GM19238 (cell line): ENCODE measurements around the gene NRTN.
"Not testable (repeated sequence)": the region's sequence is repeated elsewhere in the genome, so short reads cannot be mapped to it uniquely, and the experiment has no call there.

Experiments used
- DNase-seq: peaks from one replicate; pipeline ENCODE4 v3.0.0; 2011; ENCODE audit warnings: low spot score; ENCODE audit not compliant: insufficient read length

The NRTN gene, protein sequence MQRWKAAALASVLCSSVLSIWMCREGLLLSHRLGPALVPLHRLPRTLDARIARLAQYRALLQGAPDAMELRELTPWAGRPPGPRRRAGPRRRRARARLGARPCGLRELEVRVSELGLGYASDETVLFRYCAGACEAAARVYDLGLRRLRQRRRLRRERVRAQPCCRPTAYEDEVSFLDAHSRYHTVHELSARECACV

DNA sequence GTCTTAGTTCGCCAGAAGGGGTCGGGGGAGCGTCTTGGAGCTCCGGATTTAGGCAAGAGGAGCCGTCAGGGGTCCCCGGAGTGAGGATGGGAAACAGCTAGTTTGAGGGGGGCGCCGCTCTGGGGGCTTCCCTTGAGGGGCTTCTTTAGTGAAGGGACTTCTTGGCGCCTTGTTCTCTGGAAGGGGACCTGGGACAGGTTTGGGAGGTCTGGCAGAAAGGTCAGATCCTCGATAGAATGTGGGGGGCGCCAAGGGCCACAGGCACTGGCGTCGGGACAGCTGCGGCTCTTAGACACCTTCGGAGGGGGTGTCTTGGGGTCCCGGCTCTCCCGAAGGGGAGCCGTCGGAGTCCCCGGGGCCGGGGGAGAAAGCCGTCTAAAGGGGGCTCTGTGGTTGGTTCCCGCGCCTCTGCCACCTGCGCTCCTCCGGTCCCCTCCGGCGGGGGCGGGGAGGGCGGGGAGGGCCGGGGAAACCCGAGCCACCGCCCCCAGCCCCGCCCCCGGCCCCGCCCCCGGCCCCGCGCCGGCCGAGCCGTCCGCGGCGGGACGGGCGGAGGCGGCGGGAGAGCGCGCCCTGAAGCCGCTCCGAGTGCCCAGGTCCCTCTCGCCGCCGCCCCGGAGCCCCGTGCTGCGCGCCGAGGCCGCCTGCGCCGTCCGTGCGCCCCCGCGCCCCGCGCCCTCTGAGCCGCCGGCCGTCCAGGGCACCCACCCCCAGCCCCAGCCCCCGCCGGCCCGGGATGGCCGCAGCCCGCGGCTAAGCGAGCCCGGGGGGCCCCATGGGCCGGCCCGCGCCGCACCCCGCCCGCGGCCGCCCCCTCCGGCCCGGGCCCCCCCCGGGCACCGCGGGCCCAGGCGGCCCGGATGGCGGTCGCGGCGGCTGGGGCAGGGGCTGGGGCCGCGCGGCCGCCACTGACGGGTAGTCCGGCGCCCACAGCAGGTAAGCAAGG lies at the start of gene NRTN:
NRTN (plus strand) TSS at position 552 of the 946 bp plus-strand sequence. CDS start 19,099 bp downstream, outside the sequence.
- DNase-seq = peak; percentile 68

DNA sequence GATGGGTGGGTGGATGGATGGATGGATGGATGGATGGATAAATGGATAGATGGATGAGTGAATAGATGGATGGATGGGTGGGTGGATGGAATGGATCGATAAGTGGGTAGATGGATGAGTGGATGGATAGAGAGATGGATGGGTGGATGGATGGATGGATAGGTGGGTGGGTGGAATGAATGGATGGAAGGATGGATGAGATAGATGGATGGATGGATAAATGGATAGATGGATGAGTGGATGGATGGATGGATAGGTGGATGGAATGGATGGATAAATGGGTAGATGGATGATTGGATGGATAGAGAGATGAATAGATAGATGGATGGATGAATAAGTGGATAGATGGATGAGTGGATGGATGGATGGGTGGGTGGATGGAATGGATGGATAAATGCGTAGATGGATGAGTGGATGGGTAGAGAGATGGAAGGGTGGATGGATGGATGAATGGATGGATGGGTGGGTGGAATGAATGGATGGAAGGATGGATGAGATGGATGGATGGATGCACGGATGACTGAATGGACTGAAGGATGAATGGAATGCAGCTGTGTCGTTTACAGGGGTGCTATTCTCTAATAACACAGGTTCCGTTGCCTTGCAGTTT lies 42.2 kb upstream of the NRTN start:
- no peak for DNase-seq

DNA sequence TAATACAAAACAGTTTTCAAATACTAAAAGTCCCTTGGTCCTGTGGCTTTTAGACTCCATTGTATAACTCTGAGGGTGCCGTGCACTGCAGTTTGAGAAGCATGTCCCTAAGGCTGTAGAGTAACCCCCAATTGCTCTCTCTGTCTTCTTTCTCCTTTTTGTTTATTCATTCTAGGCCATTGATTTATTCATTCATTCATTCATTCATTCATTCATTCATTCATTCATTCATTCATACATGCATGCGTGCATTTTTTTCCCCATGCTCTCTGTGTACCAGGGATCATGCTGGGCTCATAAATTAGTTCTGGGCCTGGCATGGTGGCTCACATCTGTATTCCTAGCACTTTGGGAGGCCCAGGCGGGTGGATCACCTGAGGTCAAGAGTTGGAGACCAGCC lies 39.6 kb upstream of the NRTN start:
- DNase-seq = no peak

DNA sequence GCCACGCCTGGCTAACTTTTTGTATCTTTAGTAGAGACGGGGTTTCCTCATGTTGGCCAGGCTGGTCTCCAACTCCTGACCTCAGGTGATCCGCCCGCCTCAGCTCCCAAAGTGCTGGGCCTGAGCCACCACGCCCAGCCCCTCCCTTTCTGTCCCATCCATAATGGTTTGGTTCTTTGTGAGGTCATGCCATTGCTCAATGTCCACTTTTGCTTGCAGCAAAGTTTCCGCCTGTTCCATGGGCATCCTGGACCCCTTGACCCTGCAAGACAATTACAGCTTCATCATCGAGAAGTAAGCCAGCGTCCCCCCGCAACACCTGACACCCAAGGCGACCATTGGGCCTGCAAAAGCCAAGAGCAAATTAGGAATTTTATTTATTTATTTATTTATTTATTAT lies 36.9 kb upstream of the NRTN start:
- no peak for DNase-seq

DNA sequence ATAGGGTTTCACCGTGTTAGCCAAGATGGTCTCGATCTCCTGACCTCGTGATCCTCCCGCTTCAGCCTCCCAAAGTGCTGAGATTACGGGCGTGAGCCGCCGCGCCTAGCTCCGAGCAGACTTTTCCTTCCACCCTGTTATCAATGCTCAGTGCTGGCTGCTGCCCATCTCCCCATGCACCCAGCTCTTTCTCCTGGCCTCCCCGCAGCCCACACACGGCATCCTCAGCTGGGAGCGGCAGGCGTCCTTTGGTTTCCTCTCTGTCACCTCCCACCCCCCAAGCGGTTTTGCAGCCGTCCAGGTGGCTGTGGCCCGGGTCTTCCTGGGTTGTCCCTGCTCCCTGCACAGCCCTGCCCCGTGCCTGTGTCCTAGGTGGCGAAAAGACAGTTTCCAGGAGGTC lies 32.5 kb upstream of the NRTN start:
- no peak for DNase-seq

DNA sequence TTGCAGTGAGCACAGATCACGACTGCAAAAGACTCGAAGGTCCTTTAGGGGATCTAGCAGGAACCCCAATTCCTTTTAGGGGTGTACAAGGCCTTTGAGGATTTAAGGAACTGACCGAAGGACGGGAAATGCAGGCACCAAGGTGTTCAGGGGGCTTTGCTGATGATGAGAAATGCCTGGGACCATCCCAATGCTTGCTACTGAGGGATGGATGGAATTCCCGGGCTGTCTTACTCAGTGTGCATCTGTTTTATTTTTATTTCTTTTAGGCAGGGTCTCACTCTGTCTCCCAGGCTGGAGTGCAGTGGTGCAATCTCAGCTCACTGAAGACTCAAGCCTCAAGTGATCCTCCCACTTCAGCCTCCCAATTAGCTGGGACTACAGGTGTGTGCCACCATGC lies 31.6 kb upstream of the NRTN start:
- no peak for DNase-seq

DNA sequence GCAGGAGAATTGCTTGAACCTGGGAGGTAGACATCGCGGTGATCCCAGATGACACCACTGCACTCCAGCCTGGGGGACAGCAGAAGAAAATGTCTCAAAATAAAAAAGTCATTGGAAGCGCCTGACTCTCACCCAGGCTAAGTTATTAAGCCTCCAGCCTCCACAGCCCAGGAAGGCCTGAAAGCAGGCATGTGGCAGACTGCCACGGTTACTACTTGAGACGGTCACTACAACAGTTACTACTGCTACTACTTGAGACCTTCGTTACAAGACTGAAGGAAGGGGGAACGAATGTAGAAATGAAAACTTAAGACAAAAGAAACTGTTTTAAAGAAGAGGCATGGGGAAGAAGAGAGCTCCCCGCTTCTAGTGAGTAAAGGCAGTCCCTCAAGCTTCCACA lies 29.9 kb upstream of the NRTN start:
- no peak for DNase-seq

DNA sequence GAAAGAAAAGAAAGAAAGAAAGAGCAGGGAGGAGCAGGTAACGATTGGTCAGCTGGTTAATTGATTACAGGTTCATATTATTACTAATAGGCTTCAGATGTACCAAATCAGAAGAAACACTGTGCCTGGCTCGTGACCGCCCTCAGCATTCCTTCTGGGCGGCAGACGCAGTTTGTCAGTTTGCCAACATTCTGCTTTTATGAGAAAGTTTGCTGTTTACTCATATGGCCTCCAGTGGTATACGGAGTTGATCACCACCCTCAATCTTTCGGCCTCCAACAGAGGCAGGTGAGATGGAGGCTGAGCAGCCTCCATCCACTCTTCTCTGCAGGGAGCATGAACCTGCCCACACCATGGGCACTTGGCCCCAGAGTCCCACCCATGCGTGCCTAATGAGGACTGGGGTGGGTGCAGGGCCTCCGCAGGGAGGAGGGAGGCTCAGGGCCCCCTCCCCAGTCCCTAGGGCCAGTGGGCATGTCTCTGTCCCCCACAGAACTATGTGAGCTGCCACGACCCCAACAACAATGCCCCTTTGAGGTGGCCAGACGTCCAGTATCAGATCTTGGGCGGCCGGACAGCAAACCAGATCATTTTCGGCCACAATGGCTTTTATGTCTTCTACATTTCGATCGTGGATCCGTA lies 29.1 kb upstream of the NRTN start:
- no peak for DNase-seq

DNA sequence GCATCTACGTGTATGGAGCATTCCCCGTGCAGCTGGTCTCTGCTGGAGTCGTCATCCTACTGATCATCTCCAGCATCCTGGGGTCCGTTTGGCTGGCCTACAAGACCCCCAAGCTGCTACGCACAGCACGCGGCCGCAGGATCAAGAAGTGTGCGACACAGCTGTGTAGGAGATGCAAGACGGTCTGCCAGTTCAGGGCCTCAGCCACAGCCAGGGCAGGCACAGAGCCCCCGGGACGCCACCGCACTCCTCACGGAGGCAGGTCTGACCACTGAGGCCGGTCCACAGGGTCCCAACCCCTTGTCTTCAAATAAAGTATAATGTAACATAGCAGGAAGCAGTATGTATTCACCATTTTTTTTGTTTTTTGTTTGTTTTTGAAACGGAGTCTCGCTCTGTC lies 26.5 kb upstream of the NRTN start:
- DNase-seq = no peak

DNA sequence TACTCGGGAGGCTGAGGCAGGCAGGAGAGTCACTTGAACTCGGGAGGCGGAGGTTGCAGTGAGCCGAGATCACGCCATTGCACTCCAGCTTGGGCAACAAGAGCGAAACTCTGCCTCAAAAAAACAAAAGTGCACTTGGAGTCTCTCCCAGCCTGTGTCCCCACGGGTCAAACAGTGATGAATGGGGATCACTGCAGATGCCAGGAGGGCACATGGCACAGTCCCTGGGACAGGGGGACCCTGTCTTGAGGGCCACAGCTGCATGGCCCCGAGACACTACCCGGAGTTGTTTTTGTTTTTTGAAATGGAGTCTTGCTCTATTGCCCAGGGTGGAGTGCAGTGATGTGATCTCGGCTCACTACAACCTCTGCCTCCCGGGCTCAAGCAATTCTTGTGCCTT lies 24.0 kb upstream of the NRTN start:
- not testable (repeated sequence) for DNase-seq

DNA sequence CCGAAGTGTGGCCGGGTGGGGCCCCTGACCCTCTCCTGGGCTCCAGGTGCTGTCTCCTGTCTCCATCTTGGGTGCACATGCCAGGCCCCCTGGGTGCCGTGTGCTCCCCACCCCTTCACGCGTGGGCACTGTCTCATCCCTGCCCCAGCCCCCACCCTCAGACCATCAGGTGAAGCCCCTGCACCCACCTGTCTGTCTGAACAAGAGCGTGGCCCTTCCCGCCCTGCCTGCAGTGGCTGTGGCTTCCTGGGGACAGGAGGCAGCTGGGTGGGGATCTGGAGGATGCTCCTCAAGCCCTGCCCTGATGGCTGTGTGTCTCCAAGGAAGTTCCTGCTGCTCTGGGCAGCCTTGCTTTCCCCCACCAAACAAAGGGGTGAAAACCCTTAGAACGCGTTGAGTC lies 22.5 kb upstream of the NRTN start:
- DNase-seq = no peak

DNA sequence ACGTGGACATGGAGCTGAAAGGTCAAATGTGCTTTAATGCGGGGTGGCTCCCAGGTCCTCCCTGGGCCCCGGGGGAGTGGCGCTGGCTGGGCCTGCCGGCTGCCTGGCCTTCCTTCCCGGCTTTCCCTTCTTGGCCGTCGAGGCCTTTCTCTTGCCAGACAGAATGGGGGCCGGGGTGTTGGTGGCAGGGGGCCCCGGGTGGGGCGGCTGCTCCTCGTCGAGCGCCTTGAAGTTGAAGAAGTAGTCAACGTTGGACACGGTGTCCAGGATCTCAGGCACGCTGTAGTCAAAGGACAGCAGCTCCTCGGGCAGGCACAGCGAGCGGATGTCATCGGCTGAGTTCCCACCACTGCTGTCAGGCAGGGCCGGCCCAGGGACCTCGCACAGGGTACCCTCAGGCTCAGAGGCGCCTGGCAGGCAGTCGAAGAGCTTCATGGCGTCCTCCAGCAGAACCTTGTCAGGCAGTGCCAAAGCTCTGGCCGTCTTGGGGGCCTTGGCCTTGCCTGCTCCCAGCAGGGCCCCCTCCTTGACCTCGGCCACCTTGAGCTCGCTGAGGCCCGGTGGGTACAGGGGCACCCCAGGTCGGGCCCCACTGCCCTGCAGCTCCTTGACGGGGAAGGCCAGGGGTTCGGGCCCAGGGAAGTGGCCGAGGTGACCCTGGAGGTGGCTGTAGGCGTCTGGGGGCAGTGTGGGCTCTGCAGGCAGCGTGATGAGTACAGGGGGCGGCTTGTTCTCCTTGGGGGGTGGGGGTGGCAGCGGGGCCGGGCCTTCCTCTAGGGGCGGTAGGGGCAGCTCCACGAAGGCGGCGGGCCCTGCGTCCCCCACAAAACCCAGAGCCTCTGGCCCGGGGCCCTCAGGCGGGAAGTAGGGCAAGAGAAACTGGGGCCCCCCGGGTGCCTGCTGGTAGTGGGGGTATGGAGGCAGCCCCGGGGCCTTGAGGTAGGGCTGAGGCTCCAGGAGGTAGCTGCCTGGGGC lies 21.6 kb upstream of the NRTN start:
- no peak for DNase-seq

DNA sequence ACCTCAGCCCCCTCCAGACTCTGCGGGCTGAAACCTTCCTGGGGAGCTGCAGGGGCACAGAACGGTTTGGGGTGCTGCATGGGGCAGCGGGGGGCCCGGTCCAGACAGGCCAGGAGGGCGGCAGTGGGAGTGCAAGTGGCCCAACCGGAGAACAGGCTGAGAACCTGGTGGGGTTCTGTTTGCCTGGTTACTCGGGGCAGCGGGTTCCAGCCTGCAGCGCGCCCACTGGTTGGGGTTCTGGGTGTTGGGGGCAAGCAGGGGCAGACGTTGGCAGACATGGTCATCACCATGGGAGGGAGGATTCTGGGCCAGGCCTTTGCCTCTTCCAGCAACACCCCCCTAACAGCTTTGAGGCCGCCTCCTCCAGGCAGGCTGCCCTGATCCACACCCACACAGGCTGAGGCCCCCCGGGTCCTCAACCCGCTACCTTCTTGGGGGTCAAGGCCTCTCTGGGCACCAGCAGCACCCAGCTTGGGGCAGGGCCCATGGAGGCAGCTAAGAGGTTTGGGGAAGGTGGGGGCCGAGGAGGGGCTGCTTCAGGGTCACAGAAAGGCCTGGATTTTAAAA lies 20.2 kb upstream of the NRTN start, which contains the start of gene PRR22:
PRR22 (minus strand) TSS at position 166 of the 567 bp plus-strand sequence; CDS start at position 80, 86 bp downstream.
- no peak for DNase-seq

DNA sequence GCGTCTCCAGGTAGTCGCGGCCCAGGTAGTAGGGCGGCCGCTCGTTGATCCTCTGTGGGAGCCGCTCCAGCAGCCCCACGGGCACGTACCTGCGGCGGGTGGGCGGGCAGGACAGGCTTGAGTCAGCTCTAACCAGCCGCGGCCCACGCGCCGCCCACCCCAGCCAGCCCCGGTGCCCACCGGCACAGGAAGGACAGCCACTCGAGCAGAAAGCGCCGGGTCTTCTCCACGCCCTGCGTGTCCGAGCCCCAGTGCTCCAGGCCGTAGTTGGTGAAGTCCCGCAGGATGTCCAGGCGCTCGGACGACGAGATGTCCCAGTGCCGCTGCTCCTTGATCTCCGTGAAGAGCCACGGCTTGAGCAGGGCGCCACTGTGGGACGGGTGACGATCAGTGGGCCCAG lies 19.4 kb upstream of the NRTN start:
- no peak for DNase-seq

DNA sequence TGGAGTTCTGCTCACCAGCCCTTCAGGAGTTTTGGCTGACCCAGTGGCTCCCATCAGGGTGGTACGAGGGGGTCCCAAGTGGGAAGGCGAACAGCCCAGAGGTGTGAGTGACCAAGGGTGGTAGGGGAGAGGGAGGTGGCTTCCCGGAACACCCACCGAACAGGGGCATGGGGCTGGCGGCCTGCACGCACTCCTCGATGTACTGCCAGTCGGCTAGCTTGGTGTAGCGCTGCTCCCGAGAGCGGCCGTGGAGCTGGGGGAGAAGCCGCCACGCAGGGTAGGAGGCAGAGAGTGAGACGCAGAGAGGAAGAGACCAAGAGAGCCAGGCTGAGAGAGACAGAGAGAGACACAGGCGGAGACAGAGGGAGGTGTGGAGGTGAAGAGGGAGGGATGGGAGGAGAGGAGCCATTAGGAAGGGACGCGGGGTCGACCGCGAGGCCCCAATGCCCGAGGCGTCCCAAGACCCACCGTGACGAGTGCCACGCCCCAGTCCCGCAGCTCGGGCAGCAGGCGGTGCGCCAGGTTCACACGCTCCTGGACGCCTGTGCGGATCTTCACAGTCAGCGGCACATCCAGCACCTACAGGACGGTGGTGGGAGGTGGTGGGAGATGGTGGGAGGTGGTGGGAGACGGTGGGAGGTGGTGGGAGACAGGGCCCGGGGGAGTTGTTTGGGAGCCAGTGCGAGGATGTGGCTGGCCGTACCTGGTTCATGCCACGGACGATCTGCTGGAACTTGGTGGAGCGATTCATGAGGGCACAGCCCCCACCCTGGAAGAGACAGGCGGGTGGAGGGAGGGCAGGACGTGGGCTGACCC lies 18.1 kb upstream of the NRTN start:
- no peak for DNase-seq

DNA sequence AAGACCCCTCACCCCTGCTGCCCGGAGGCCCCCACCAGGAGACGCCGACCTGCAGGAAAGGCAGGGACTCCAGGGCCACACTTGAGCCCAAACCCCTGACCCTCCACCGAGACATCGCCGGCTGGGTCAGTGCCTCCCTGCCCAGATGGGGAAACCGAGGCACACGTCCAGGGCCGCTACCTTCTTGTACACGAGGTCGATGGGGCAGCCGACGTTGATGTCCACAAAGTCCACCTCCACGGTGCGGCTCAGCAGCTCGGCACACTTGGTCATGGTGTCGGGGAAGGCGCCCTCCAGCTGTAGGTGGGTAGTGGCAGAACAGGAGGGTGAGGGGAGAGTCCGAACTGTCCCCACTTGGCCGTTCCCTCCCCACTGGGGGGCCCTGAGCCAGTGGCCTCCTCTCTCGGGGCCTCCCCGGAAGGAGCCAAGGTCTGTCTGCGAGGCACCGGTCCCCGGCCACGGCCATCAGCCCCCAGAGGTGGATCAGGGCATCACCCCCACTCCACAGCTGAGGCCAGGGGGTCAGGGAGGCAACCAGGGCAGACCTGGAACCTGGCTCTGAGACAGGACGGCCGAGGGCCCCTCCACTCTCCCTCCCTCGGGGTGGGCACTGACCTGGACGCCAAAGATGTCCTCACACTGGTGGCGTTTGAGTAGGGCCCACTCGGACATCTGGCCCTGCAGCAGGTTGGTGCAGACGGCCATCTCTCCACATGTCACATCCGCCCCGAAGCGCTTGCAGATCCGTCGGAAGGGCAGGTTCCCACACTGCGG lies 17.3 kb upstream of the NRTN start:
- no peak for DNase-seq

DNA sequence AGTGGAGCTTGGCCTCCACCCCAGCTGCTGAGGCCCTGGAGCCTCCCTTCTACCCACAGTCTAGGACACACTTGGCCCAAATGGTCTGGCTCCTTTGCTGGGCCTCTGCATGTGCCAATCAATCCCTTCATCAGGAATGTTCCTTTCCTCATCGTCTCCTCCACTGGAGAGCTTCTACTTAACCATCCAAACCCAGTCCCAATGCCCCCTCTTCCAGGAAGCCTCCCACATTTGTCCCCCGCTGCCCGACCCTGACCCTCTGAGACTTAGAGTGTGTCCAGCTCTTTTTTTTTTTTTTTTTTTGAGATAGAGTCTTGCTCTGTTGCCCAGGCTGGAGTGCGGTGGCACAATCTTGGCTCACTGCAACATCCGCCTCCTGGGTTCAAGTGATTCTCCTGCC lies 16.4 kb upstream of the NRTN start:
- no peak for DNase-seq

DNA sequence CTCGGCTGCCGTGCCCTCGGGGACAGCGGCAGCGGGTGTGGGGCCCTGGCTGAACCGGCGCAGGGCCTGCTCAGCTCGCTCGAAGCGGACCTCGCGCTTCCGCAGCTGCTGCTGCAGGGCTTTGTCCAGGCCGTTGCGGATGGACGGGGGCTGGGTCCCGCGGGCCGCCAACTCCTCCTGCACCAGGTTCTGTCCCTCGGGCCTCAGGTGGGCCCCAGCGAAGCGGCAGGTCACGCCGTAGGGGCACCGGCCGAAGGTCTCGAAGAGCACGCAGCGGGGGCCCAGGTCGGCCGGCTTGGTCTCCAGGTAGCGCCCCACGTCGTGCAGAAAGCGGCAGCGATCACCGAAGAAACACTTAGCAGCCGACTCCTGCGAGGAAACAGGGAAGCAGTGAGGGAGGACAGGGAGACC lies 15.5 kb upstream of the NRTN start:
- no peak for DNase-seq
